HepG2 (cell line): ENCODE results near the gene UNC93A. TPM values are rescaled to one million over a fixed set of nuclear protein-coding genes. Genes with fewer than 3 reads are reported as not detected.

Source experiments
- HMG20B ChIP-seq: conservative IDR thresholded peaks from 2 replicates; pipeline ENCODE4 v1.6.1; 2016; ENCODE audit warnings: missing genetic modification reagents, missing compliant biosample characterization
- NFE2 ChIP-seq: sonication (generic); formaldehyde crosslinking; IDR thresholded peaks from 2 replicates; pipeline ENCODE4 v1.4.0; 2020; ENCODE audit warnings: missing genetic modification reagents
- NFE2L2 ChIP-seq: fragments of 150-350 bp; IDR thresholded peaks from 2 replicates; pipeline ENCODE4 v1.6.1; 2014; ENCODE audit warnings: low read length
- NKX3-1 ChIP-seq: sonication (generic); formaldehyde crosslinking; IDR thresholded peaks from 2 replicates; pipeline ENCODE4 v1.5.0; 2020; ENCODE audit warnings: missing genetic modification reagents
- PAX8 ChIP-seq: sonication (generic); formaldehyde crosslinking; IDR thresholded peaks from 2 replicates; pipeline ENCODE4 v1.8.0; 2022; ENCODE audit warnings: mild to moderate bottlenecking, missing genetic modification reagents, borderline replicate concordance
- SNAPC4 ChIP-seq: sonication (generic); formaldehyde crosslinking; IDR thresholded peaks from 2 replicates; pipeline ENCODE4 v1.4.0; 2020; ENCODE audit warnings: mild to moderate bottlenecking, missing genetic modification reagents
- ZBTB40 ChIP-seq, 2 experiments: fragments of 450-650 bp in 1 of 2; sonication (generic) in 1 of 2; formaldehyde crosslinking in 1 of 2; IDR thresholded peaks; 2 replicates each; pipeline versions ENCODE4 v1.6.1 to v1.8.0; 2016 to 2022; ENCODE audit warnings: antibody characterized with exemption in 1 of 2, mild to moderate bottlenecking in 1 of 2, missing genetic modification reagents in 1 of 2
- ZNF598 ChIP-seq: sonication (generic); formaldehyde crosslinking; IDR thresholded peaks from 2 replicates; pipeline ENCODE4 v1.5.1; 2020; ENCODE audit warnings: mild to moderate bottlenecking, missing genetic modification reagents, borderline replicate concordance
- ZNF781 ChIP-seq: sonication (generic); formaldehyde crosslinking; IDR thresholded peaks from 2 replicates; pipeline ENCODE4 v1.5.1; 2020; ENCODE audit warnings: borderline replicate concordance, mild to moderate bottlenecking, missing genetic modification reagents; ENCODE audit errors: not compliant biosample characterization
- ZSCAN29 ChIP-seq: sonication (generic); formaldehyde crosslinking; conservative IDR thresholded peaks from 2 replicates; pipeline ENCODE4 v1.4.0; 2020; ENCODE audit warnings: mild to moderate bottlenecking, missing genetic modification reagents
- polyA plus RNA-seq, 8 experiments: library from polyadenylated mRNA; depleted of rRNA in 3 of 8; stranded (reverse) in 7 of 8; unstranded in 1 of 8; fragments of >200 nt; fragmentation: Illumina TruSeq in 4 of 8; extraction: Trizol in 4 of 8; gene quantifications; 2 replicates each; pipeline versions ENCODE4 v1.2.1 to v1.2.3, GENCODE V29; 2011 to 2016; ENCODE audit warnings: low read depth in 4 of 8, missing spikeins in 1 of 8, mixed read lengths in 1 of 8; ENCODE audit not compliant: insufficient read depth in 1 of 8
- total RNA-seq, 5 experiments: library from RNA; depleted of rRNA; stranded (reverse); fragments of >200 nt; fragmentation: Illumina TruSeq; extraction: Trizol; gene quantifications; 2 replicates each; pipeline ENCODE4 v1.2.3, GENCODE V29; 2016; ENCODE audit warnings: low read depth in 1 of 5

Gene UNC93A
- total and polyA plus RNA-seq, 2 of the 13 experiments (the other 11 are each of a cell fraction or from before 2014, with no cell fraction given), result 11.0 to 42.7 TPM

- TF ChIP-seq ZNF598 (CRISPR knock-in tag) (peak; percentile 73; the same call in 1 of the 2 replicates), ZSCAN29 (CRISPR knock-in tag) (peak; percentile 69; the same call in 1 of the 2 replicates), ZBTB40 (IDR thresholded peaks at IDR 0.05) (peak; percentile 60), ZBTB40 (CRISPR knock-in tag; IDR thresholded peaks at IDR 0.05) (peak; percentile 98), SNAPC4 (CRISPR knock-in tag) (peak; percentile 81), NKX3-1 (CRISPR knock-in tag) (no peak), HMG20B (CRISPR knock-in tag) (peak; percentile 47), NFE2 (CRISPR knock-in tag) (peak; percentile 27; the same call in 1 of the 2 replicates), PAX8 (CRISPR knock-in tag) (no peak), ZNF781 (peak; percentile 89), NFE2L2 (no peak)
Observed at GRCh38 chr6:167268683-167269280, 22.3 kb upstream of the UNC93A start (continued).
